SK-N-SH treated with all-trans-retinoic acid at 6 μM for 48 hours (cell line): ENCODE measurements around the gene S100A16.

Source experiments
- ATAC-seq: fragments of 200-7000 bp; cut with Tn5 transposase; 3 replicates; pipeline ENCODE4 v1.9.1; 2020; ENCODE audit warnings: mild to moderate bottlenecking, moderate library complexity
- ARNTL ChIP-seq: fragments of 450-650 bp; formaldehyde crosslinking; IDR thresholded peaks from 2 replicates; pipeline ENCODE4 v1.5.0; 2020; ENCODE audit warnings: low read depth, mild to moderate bottlenecking, moderate library complexity, borderline replicate concordance
- BACH2 ChIP-seq: fragments of 250-450 bp; sonication (Bioruptor Pico); IDR thresholded peaks from 2 replicates; pipeline ENCODE4 v1.9.0; 2021; ENCODE audit warnings: mild to moderate bottlenecking, borderline replicate concordance
- CSDC2 ChIP-seq: fragments of 250-450 bp; sonication (Bioruptor Pico); IDR thresholded peaks from 2 replicates; pipeline ENCODE4 v1.5.0; 2020; ENCODE audit warnings: mild to moderate bottlenecking, moderate library complexity
- ESRRG ChIP-seq: fragments of 250-450 bp; sonication (Bioruptor Pico); IDR thresholded peaks from 2 replicates; pipeline ENCODE4 v1.6.1; 2021; ENCODE audit warnings: mild to moderate bottlenecking
- GLIS3 ChIP-seq: fragments of 250-450 bp; sonication (Bioruptor Pico); IDR thresholded peaks from 2 replicates; pipeline ENCODE4 v1.5.0; 2020; ENCODE audit warnings: mild to moderate bottlenecking, moderate library complexity
- OSR1 ChIP-seq: fragments of 250-450 bp; sonication (Bioruptor Pico); IDR thresholded peaks from 2 replicates; pipeline ENCODE4 v1.8.0; 2022; ENCODE audit warnings: moderate library complexity, mild to moderate bottlenecking, inconsistent platforms
- PATZ1 ChIP-seq: fragments of 250-450 bp; sonication (Bioruptor Pico); IDR thresholded peaks from 2 replicates; pipeline ENCODE4 v1.8.0; 2020; ENCODE audit warnings: mild to moderate bottlenecking, moderate library complexity, borderline replicate concordance
- POU6F1 ChIP-seq: fragments of 250-450 bp; sonication (Bioruptor Pico); IDR thresholded peaks from 2 replicates; pipeline ENCODE4 v1.8.0; 2021; ENCODE audit warnings: low read depth, mild to moderate bottlenecking, moderate library complexity, borderline replicate concordance
- PPARA ChIP-seq: fragments of 250-450 bp; sonication (Bioruptor Pico); IDR thresholded peaks from 2 replicates; pipeline ENCODE4 v1.5.0; 2020; ENCODE audit warnings: mild to moderate bottlenecking, borderline replicate concordance
- RARB ChIP-seq: fragments of 250-450 bp; sonication (Bioruptor Pico); IDR thresholded peaks from 2 replicates; pipeline ENCODE4 v1.8.0; 2021; ENCODE audit warnings: mild to moderate bottlenecking, moderate library complexity
- SNAI2 ChIP-seq: fragments of 250-450 bp; sonication (Bioruptor Pico); IDR thresholded peaks from 2 replicates; pipeline ENCODE4 v1.5.0; 2020; ENCODE audit warnings: mild to moderate bottlenecking, moderate library complexity
- TCF4 ChIP-seq: fragments of 250-450 bp; sonication (Bioruptor Pico); IDR thresholded peaks from 2 replicates; pipeline ENCODE4 v1.8.0; 2021; ENCODE audit warnings: mild to moderate bottlenecking, moderate library complexity, borderline replicate concordance
- TOX ChIP-seq: fragments of 250-450 bp; sonication (Bioruptor Pico); IDR thresholded peaks from 2 replicates; pipeline ENCODE4 v1.8.0; 2021; ENCODE audit warnings: mild to moderate bottlenecking, moderate library complexity, borderline replicate concordance
- ZC3H10 ChIP-seq: fragments of 250-450 bp; sonication (Bioruptor Pico); IDR thresholded peaks from 2 replicates; pipeline ENCODE4 v1.5.1; 2021; ENCODE audit warnings: mild to moderate bottlenecking, moderate library complexity
- ZFP3 ChIP-seq: fragments of 250-450 bp; sonication (Bioruptor Pico); IDR thresholded peaks from 2 replicates; pipeline ENCODE4 v1.5.0; 2020; ENCODE audit warnings: mild to moderate bottlenecking, moderate library complexity
- ZFP30 ChIP-seq: fragments of 450-650 bp; formaldehyde crosslinking; IDR thresholded peaks from 2 replicates; pipeline ENCODE4 v1.5.0; 2022; ENCODE audit warnings: mild to moderate bottlenecking, moderate library complexity
- ZNF565 ChIP-seq: fragments of 450-650 bp; formaldehyde crosslinking; conservative IDR thresholded peaks from 2 replicates; pipeline ENCODE4 v1.5.0; 2020; ENCODE audit warnings: low read depth, mild to moderate bottlenecking, moderate library complexity
- ZNF70 ChIP-seq: fragments of 450-650 bp; formaldehyde crosslinking; IDR thresholded peaks from 2 replicates; pipeline ENCODE4 v1.5.0; 2020; ENCODE audit warnings: mild to moderate bottlenecking, moderate library complexity
- ZNF8 ChIP-seq: fragments of 450-650 bp; formaldehyde crosslinking; IDR thresholded peaks from 2 replicates; pipeline ENCODE4 v1.5.0; 2020; ENCODE audit warnings: mild to moderate bottlenecking, moderate library complexity
- TF ChIP-seq, protein P1 (sequence below): fragments of 250-450 bp; sonication (Bioruptor Pico); IDR thresholded peaks from 2 replicates; pipeline ENCODE4 v1.5.1; 2020; ENCODE audit warnings: low read depth, mild to moderate bottlenecking, moderate library complexity
- TF ChIP-seq, protein P2 (sequence below): fragments of 250-450 bp; sonication (Bioruptor Pico); IDR thresholded peaks from 2 replicates; pipeline ENCODE4 v1.5.0; 2020; ENCODE audit warnings: mild to moderate bottlenecking, moderate library complexity
- TF ChIP-seq, protein P3 (sequence below): fragments of 250-450 bp; sonication (Bioruptor Pico); IDR thresholded peaks from 2 replicates; pipeline ENCODE4 v1.5.1; 2021; ENCODE audit warnings: mild to moderate bottlenecking, moderate library complexity

S100A16 gene

DNA sequence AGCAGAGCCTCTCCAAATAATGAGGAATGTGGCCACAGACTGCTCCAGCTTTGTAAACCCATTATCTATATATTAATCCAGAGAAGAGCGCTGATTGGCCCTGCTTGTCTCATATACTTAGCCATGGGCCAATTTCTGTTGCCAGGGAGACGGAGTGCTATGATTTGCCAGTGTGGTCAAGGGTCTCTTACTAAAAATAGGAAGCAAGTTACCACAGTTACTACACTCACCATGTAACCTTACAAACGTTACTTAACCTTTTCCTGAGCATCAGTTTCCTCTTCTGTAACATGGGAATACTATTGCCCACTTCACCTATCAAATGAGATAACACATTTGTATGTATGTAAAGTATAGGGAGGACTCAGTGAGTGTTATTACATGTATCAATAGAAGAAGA lies 39.6 kb downstream of the S100A16 start:
- TF ChIP-seq ZNF8 (CRISPR knock-in tag) (no peak), CSDC2 (CRISPR knock-in tag) (no peak), ZNF565 (no peak), BACH2 (CRISPR knock-in tag) (no peak), SNAI2 (CRISPR knock-in tag) (no peak), ARNTL (CRISPR knock-in tag) (no peak), ZFP30 (CRISPR knock-in tag) (no peak), TCF4 (CRISPR knock-in tag) (no peak)
- ATAC-seq = no peak

GRCh38 chr1:153572569-153573015 lies 40.3 kb downstream of the S100A16 start:
- ATAC-seq = peak; percentile 96
- TF ChIP-seq, protein P1, sequence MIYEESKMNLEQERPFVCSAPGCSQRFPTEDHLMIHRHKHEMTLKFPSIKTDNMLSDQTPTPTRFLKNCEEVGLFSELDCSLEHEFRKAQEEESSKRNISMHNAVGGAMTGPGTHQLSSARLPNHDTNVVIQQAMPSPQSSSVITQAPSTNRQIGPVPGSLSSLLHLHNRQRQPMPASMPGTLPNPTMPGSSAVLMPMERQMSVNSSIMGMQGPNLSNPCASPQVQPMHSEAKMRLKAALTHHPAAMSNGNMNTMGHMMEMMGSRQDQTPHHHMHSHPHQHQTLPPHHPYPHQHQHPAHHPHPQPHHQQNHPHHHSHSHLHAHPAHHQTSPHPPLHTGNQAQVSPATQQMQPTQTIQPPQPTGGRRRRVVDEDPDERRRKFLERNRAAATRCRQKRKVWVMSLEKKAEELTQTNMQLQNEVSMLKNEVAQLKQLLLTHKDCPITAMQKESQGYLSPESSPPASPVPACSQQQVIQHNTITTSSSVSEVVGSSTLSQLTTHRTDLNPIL (CRISPR knock-in tag) = no peak
- TF ChIP-seq, all 23 proteins: peak for 0

GRCh38 chr1:153571706-153572105 lies 41.2 kb downstream of the S100A16 start:
- TF ChIP-seq CSDC2 (CRISPR knock-in tag) = no peak
- TF ChIP-seq ESRRG (CRISPR knock-in tag) = no peak
- TF ChIP-seq, protein P2, sequence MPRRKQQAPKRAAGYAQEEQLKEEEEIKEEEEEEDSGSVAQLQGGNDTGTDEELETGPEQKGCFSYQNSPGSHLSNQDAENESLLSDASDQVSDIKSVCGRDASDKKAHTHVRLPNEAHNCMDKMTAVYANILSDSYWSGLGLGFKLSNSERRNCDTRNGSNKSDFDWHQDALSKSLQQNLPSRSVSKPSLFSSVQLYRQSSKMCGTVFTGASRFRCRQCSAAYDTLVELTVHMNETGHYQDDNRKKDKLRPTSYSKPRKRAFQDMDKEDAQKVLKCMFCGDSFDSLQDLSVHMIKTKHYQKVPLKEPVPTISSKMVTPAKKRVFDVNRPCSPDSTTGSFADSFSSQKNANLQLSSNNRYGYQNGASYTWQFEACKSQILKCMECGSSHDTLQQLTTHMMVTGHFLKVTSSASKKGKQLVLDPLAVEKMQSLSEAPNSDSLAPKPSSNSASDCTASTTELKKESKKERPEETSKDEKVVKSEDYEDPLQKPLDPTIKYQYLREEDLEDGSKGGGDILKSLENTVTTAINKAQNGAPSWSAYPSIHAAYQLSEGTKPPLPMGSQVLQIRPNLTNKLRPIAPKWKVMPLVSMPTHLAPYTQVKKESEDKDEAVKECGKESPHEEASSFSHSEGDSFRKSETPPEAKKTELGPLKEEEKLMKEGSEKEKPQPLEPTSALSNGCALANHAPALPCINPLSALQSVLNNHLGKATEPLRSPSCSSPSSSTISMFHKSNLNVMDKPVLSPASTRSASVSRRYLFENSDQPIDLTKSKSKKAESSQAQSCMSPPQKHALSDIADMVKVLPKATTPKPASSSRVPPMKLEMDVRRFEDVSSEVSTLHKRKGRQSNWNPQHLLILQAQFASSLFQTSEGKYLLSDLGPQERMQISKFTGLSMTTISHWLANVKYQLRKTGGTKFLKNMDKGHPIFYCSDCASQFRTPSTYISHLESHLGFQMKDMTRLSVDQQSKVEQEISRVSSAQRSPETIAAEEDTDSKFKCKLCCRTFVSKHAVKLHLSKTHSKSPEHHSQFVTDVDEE (CRISPR knock-in tag) = no peak
- TF ChIP-seq ZFP3 (CRISPR knock-in tag) = no peak
- no peak for TF ChIP-seq ZNF70
- no peak for TF ChIP-seq PPARA (CRISPR knock-in tag)
- TF ChIP-seq POU6F1 (CRISPR knock-in tag) = no peak
- TF ChIP-seq, protein P1 (CRISPR knock-in tag) = no peak
- ATAC-seq = no peak

DNA sequence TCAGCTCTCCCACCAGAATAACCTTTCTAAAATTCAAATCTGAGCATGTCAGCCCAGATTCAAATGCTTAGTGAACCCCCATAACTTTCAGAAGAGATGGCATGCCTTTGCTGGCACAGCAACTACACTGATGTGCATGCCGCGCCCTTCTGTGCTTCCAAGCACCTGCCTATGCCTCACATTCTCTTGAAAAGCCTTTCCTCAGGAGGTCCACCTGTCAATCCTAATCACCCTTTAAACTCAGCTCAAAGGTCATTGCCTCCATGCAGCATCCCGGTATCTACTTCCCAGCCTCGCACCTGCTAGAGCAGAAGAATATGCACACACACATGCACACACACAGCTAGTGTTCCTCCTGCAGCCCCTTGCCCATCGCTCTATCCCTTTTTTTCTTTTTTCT lies 42.1 kb downstream of the S100A16 start:
- ATAC-seq = no peak
- TF ChIP-seq ZNF8 (CRISPR knock-in tag) = no peak
- TF ChIP-seq, protein P3, sequence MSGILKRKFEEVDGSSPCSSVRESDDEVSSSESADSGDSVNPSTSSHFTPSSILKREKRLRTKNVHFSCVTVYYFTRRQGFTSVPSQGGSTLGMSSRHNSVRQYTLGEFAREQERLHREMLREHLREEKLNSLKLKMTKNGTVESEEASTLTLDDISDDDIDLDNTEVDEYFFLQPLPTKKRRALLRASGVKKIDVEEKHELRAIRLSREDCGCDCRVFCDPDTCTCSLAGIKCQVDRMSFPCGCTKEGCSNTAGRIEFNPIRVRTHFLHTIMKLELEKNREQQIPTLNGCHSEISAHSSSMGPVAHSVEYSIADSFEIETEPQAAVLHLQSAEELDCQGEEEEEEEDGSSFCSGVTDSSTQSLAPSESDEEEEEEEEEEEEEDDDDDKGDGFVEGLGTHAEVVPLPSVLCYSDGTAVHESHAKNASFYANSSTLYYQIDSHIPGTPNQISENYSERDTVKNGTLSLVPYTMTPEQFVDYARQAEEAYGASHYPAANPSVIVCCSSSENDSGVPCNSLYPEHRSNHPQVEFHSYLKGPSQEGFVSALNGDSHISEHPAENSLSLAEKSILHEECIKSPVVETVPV (CRISPR knock-in tag) = no peak
- TF ChIP-seq GLIS3 = no peak
- TF ChIP-seq PATZ1 (CRISPR knock-in tag) = no peak
- TF ChIP-seq ZNF565 = no peak
- TF ChIP-seq OSR1 (CRISPR knock-in tag) = no peak
- TF ChIP-seq RARB (CRISPR knock-in tag) = no peak
- TF ChIP-seq ZC3H10 (CRISPR knock-in tag) = no peak
- TF ChIP-seq ESRRG (CRISPR knock-in tag) = no peak
- TF ChIP-seq ARNTL (CRISPR knock-in tag) = no peak
- TF ChIP-seq TCF4 (CRISPR knock-in tag) = no peak
- no peak for TF ChIP-seq ZFP3 (CRISPR knock-in tag)
- TF ChIP-seq TOX (CRISPR knock-in tag) = no peak
- TF ChIP-seq ZNF70 = no peak
- TF ChIP-seq, all 23 proteins: peak for 0
